ENCODE results near the gene SLC9B1.
"Not testable (repeated sequence)": the region's sequence is repeated elsewhere in the genome, so short reads cannot be mapped to it uniquely, and the experiment has no call there.

Gene SLC9B1

GRCh38 chr4:102878349-102878748, 141.2 kb downstream of the SLC9B1 start:
- H3K27me3 Mint-ChIP-seq; H3K4me3 Mint-ChIP-seq; intact Hi-C loops (cut with micrococcal nuclease); H3K9me3 Mint-ChIP-seq: not testable (repeated sequence)
- Mint-ChIP-seq H3K27ac (peak overlapping the region; percentile 26), H3K36me3 (ENCODE audit: low read depth) (peaks cover 56% of the 10 kb centered on the region), H3K4me1 (ENCODE audit: low read depth) (peaks cover 19% of the 10 kb centered on the region)

DNA sequence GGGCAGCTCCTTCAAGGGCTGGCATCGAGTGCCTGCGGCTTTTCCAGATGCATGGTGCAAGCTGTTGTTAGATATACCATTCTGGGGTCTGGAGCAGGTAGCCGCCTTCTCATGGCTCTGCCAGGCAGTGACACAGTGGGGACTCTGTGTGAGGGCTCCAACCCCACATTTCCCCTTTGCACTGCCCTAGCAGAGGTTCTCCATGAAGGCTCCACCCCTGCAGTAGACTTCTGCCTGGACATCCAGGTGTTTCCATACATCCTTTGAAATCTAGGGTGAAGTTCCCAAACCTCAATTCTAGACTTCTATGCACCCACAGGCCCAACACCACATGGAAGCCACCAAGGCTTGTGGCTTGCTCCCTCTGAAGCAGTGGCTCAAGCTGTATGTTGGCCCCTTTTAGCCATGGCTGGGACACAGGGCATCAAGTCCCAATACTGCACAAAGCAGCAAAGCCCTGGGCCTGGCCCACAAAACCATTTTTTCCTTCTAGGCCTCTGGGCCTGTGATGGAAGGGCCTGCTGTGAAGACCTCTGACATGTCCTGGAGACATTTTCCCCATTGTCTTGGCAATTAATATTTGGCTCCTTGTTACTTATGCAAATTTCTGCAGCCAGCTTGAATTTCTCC, 141.9 kb downstream of the SLC9B1 start:
- H3K27me3 Mint-ChIP-seq; intact Hi-C loops (cut with micrococcal nuclease); H3K27ac Mint-ChIP-seq; H3K4me3 Mint-ChIP-seq; H3K9me3 Mint-ChIP-seq: not testable (repeated sequence)
- Mint-ChIP-seq H3K36me3 (ENCODE audit: low read depth) (peaks cover 58% of the 10 kb centered on the region), H3K4me1 (ENCODE audit: low read depth) (peaks cover 22% of the 10 kb centered on the region)

DNA sequence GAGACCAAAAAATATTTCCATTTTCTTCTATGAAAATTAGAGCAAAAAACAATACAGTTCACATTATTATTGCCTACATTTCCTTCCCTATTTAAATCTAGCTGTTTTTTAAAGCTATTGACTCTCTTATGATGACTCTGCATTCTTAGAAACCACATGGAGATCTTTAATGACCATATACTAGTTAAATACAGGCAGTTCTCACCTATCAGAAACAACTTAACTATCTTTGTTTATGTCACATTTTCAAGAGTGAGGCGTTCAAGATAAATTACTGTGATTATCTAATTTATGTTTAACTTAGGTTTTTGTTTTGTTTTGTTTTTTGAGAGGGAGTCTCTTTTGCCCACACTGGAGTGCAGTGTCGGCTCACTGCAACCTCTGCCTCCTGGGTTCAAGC, 147.7 kb downstream of the SLC9B1 start:
- Mint-ChIP-seq H3K27ac (peak overlapping the region; percentile 46), H3K4me3 (peak overlapping the region; percentile 23), H3K9me3 (peaks cover 4% of the 10 kb centered on the region), H3K27me3 (no peaks in the 10 kb centered on the region), H3K4me1 (ENCODE audit: low read depth) (peaks cover 21% of the 10 kb centered on the region), H3K36me3 (ENCODE audit: low read depth) (peaks cover 52% of the 10 kb centered on the region)
- intact Hi-C loops (cut with micrococcal nuclease): no loop called here

DNA sequence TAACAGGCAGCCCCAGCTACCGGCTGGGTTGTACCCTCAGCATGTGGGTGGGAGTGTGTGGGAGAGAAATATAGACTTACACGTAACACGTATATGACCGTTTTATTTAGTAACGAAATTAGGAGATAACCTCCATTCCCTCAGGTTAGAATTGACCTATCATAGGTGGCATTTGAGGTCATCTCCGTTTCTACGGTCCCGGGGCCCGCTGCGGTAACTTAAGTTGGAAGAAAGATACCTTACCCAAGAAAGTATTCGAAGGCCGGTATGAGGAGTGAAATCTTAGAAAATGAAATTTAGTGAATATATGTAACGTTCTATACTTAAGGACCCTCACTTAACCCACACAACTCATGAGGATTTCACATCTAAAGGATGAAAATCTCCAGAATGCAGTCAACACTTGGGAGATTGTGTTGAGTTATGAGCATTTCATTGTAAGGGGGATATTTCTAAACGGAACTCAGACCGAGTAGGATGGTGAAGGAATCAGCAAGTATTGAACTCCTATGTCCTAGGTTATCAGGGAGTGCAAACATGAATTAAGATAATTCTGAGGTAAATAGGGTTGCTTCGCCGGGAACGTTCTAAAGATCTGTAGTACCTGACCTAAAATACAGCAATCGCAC, 149.8 kb downstream of the SLC9B1 start:
- Mint-ChIP-seq H3K36me3 (ENCODE audit: low read depth) (peaks cover 31% of the 10 kb centered on the region), H3K4me3 (peak overlapping the region; percentile 92), H3K9me3 (no peaks in the 10 kb centered on the region), H3K4me1 (ENCODE audit: low read depth) (peaks cover 21% of the 10 kb centered on the region), H3K27me3 (no peaks in the 10 kb centered on the region), H3K27ac (peak overlapping the region; percentile 96)
- intact Hi-C loops (cut with micrococcal nuclease): loop anchor here (2.0 kb wide), 1 partner anchor 109 kb away; the partner anchor contains the start of gene MANBA

DNA sequence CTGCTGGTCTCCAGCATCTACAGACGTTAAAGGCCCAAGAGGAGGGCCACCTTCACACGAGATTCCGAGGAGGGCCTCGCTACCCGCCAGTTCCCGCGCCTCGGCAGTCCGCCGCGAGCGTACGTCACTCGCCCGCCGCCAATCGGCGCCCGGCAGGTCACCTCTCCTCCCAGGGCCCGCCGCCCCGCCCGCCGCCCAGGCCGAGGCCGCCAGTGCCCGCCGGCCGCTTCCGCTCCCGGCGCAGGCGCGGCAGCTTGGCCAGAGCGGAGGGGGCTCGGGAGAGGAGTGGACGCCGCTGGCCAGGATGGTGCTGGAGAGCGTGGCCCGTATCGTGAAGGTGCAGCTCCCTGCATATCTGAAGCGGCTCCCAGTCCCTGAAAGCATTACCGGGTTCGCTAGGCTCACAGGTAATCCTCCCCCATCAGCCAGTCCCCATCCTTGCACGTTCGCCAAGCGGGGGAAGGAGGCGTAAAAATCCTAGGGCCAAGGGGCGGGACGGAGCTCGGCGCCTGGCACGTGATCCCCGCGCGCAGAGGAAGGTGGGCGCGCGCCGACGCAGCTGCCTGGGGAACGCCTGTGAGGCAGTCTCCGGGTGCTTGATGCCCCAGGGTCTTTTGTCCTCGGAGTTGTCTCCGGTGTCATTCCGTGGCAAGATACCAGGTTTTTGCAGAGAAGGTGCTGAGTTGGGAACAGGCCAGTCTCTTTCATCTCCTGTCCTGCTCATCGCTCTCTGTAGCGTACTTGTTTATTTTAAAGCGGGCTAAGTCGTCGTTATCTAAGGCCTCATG, 150.5 kb downstream of the SLC9B1 start, which contains the start of gene CISD2:
Gene CISD2, plus strand, starts transcription at position 212 of the 788 bp plus-strand sequence. Its CDS starts 93 bp downstream, at position 305.
- Mint-ChIP-seq H3K27ac (peak within 1 kb of the TSS; percentile 96), H3K4me1 (ENCODE audit: low read depth) (peaks cover 25% of the 10 kb centered on the region), H3K36me3 (ENCODE audit: low read depth) (peaks cover 24% of the 10 kb centered on the region), H3K27me3 (no peaks in the 10 kb centered on the region), H3K9me3 (no peaks in the 10 kb centered on the region), H3K4me3 (peak within 1 kb of the TSS; percentile 92)
- intact Hi-C loops (cut with micrococcal nuclease): loop anchor here (1.0 to 2.0 kb wide), 2 partner anchors 41 to 108 kb away; partner anchors contain the start of gene MANBA

GRCh38 chr4:102868153-102868780, 151.2 kb downstream of the SLC9B1 start:
- no peaks in the 10 kb centered on the region for H3K9me3 Mint-ChIP-seq
- peak overlapping the region; percentile 92 for H3K4me3 Mint-ChIP-seq
- intact Hi-C loops (cut with micrococcal nuclease): loop anchor here (1.0 to 2.0 kb wide), 2 partner anchors 40 to 107 kb away; partner anchors contain the start of gene MANBA
- peaks cover 30% of the 10 kb centered on the region for H3K4me1 Mint-ChIP-seq (ENCODE audit: low read depth)
- H3K27ac Mint-ChIP-seq: peak overlapping the region; percentile 96
- peaks cover 17% of the 10 kb centered on the region for H3K36me3 Mint-ChIP-seq (ENCODE audit: low read depth)
- no peaks in the 10 kb centered on the region for H3K27me3 Mint-ChIP-seq

DNA sequence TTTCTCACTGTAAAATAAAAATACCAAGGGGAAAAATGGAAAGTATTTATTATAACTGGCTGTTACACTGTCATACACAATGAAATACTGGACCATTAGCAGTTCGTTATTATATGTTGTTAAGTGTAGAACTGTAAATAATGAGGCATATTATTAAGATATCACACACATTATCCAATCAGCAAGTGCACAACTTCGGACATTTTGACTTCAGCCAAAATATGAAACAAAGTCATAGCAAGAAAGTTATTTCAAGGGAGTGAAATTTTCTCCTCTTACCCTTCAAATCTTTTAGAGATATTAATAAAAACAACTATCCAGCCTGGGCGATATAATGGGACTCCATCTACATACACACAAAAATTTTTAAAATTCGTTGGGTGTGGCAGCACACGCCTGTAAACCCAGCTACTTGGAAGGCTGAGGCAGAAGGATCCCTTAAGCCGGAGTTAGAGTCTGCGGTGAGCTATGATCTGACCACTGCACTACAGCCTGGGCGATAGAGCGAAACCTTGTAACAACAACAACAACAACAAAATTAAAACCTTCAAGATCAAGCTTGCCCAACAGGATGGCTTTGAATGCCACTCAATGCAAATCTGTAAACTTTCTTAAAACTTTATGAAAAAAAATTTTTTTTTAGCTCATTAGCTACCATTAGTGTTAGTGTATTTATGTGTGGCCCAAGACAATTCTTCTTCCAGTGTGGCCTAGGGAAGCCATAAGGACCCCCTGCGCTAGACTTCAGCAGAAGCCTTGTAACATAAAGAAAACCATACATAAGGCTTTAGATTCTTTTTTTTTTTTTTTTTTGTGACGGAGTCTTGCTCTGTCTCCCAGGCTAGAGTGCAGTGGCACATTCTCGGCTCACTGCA, 152.0 kb downstream of the SLC9B1 start:
- H3K27ac Mint-ChIP-seq: peak overlapping the region; percentile 96
- no peaks in the 10 kb centered on the region for H3K9me3 Mint-ChIP-seq
- H3K27me3 Mint-ChIP-seq: no peaks in the 10 kb centered on the region
- peaks cover 9% of the 10 kb centered on the region for H3K36me3 Mint-ChIP-seq (ENCODE audit: low read depth)
- intact Hi-C loops (cut with micrococcal nuclease): loop anchor here (1.0 to 2.0 kb wide), 2 partner anchors 39 to 107 kb away; partner anchors contain the start of gene MANBA
- H3K4me3 Mint-ChIP-seq: peak overlapping the region; percentile 92
- peaks cover 30% of the 10 kb centered on the region for H3K4me1 Mint-ChIP-seq (ENCODE audit: low read depth)

- H3K9me3 Mint-ChIP-seq; H3K4me3 Mint-ChIP-seq; H3K27me3 Mint-ChIP-seq; H3K27ac Mint-ChIP-seq; intact Hi-C loops (cut with micrococcal nuclease): not testable (repeated sequence)
- Mint-ChIP-seq H3K36me3 (ENCODE audit: low read depth) (peaks cover 10% of the 10 kb centered on the region), H3K4me1 (ENCODE audit: low read depth) (peaks cover 43% of the 10 kb centered on the region)
Observed at GRCh38 chr4:102865327-102865726, 154.2 kb downstream of the SLC9B1 start.

DNA sequence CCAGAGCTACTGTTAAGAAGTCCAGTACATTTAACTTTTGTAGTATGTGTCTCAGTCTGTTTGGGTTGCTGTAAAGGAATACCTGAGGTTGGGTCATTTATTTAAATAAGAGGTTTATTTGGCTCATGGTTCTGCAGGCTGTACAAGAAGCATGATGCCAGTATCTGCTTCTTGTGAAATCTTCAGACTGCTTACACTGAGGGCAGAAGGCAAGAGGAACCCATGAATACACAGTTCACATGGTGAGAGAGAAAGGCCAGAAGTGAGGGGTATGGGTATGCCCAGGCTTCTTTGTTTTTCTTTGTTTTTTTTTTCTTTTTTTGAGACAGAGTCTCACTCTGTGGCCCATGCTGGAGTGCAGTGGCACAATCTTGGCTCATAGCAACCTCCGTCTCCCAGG, 156.8 kb downstream of the SLC9B1 start:
- no peak overlapping the region for H3K4me3 Mint-ChIP-seq
- no peaks in the 10 kb centered on the region for H3K27me3 Mint-ChIP-seq
- H3K36me3 Mint-ChIP-seq (ENCODE audit: low read depth): peaks cover 18% of the 10 kb centered on the region
- intact Hi-C loops (cut with micrococcal nuclease): no loop called here
- peaks cover 20% of the 10 kb centered on the region for H3K9me3 Mint-ChIP-seq
- H3K27ac Mint-ChIP-seq: peak overlapping the region; percentile 71
- H3K4me1 Mint-ChIP-seq (ENCODE audit: low read depth): peaks cover 45% of the 10 kb centered on the region

GRCh38 chr4:102862016-102862415, 157.5 kb downstream of the SLC9B1 start:
- H3K27me3 Mint-ChIP-seq: no peaks in the 10 kb centered on the region
- peak overlapping the region; percentile 71 for H3K27ac Mint-ChIP-seq
- peaks cover 20% of the 10 kb centered on the region for H3K9me3 Mint-ChIP-seq
- peak overlapping the region; percentile 46 for H3K4me3 Mint-ChIP-seq
- H3K4me1 Mint-ChIP-seq (ENCODE audit: low read depth): peaks cover 39% of the 10 kb centered on the region
- intact Hi-C loops (cut with micrococcal nuclease): no loop called here
- peaks cover 18% of the 10 kb centered on the region for H3K36me3 Mint-ChIP-seq (ENCODE audit: low read depth)

DNA sequence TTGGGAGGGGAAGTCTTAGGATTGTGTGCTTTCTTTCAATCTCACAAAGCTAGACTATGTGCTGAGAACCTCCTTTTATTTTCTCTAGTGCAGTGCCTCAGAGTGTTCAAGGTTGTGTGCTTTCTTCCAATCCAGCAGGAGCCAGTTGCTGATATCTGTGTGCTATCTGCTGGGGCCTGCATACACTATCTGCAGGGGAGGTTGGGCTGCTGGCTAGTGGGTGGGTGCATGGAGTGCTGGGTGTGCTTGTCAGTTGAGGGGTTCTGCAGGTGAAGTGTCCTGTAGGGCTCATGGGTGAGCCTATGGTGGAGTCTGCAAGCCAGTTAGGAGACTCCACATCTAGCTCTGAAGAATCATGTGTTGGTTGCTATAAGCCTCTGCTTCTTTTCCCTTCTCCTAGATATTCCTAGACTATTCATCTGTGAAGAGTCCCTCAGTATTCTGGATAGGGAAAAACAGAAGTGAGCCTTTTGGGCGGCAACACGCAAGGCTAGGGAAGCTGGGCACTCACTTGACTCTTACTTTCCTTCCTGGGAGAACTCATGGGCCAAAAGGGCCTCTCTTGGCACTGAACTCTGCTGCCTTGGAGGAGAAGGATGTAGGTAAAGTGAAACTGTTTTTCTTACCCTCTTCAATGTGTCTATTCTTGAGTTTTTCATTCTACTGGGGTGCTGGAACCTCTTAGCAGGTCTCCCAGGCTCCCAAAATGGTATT, 158.7 kb downstream of the SLC9B1 start:
- no peak overlapping the region for H3K4me3 Mint-ChIP-seq
- intact Hi-C loops (cut with micrococcal nuclease): no loop called here
- H3K27me3 Mint-ChIP-seq: no peaks in the 10 kb centered on the region
- H3K36me3 Mint-ChIP-seq (ENCODE audit: low read depth): peaks cover 18% of the 10 kb centered on the region
- H3K27ac Mint-ChIP-seq: peak overlapping the region; percentile 79
- peaks cover 39% of the 10 kb centered on the region for H3K4me1 Mint-ChIP-seq (ENCODE audit: low read depth)
- H3K9me3 Mint-ChIP-seq: peaks cover 20% of the 10 kb centered on the region

DNA sequence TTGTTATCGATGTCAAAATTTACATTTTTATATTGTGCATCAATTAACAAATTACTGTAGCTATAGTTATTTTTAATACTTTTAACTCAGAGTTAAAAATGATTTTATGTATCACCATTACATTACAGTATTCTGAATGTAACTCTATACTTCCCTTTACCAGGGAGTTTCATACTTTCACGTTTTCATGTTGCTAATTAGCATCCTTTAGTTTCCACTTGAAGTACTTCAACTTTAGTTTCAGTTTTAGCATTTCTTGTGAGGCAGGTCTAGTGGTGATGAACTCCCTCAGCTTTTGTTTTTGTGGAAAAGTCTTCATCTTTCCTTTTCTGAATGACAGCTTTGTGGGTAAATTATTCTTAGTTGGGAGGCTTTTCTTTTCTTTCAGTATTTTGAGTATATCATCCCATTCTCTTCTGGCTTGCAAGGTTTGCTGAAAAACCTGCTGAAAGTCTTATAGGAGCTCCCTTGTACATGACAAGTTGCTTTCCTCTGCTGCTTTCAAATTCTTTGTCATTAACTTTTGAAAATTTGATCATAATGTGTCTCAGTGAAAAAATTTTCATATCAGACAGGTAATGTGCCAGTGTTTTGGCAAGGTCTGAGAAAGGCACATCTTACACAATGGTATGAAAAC, 160.6 kb downstream of the SLC9B1 start:
- intact Hi-C loops (cut with micrococcal nuclease): no loop called here

More for the DNA sequence above, 160.6 kb downstream of the SLC9B1 start:
- Mint-ChIP-seq H3K9me3 (peaks cover 20% of the 10 kb centered on the region), H3K36me3 (ENCODE audit: low read depth) (peaks cover 18% of the 10 kb centered on the region), H3K4me3 (no peak overlapping the region), H3K27me3 (no peaks in the 10 kb centered on the region), H3K4me1 (ENCODE audit: low read depth) (peaks cover 40% of the 10 kb centered on the region), H3K27ac (no peak overlapping the region)

Measured in dendritic cell treated with granulocyte-macrophage colony-stimulating factor and Interleukin-4, amounts not matched to agents 40 ng/mL and 50 ng/mL, for 4 days (primary cell).